HAP-1 (cell line): Measurements from ENCODE around the gene SLC6A12.
A peak's percentile ranks its signal among the peaks of the same experiment; 100 is the strongest.

ENCODE experiments used
- DNase-seq, 2 experiments: peaks; one replicate each; pipeline ENCODE4 v3.0.0-alpha.2; 2016 to 2020; ENCODE audit warnings: low spot score in 2 of 2
- H3K27me3 ChIP-seq: fragments of 250-450 bp; sonication (Bioruptor Pico); 2 replicates; pipeline ENCODE4 v1.5.1; 2020; ENCODE audit warnings: low read depth, mild to moderate bottlenecking, moderate library complexity
- H3K36me3 ChIP-seq: fragments of 250-450 bp; sonication (Bioruptor Pico); replicated peaks from 2 replicates; pipeline ENCODE4 v1.5.1; 2020; ENCODE audit warnings: mild to moderate bottlenecking
- H3K4me1 ChIP-seq: fragments of 250-450 bp; sonication (Bioruptor Pico); 2 replicates; pipeline ENCODE4 v1.5.1; 2020; ENCODE audit warnings: mild to moderate bottlenecking
- H3K4me3 ChIP-seq: fragments of 250-450 bp; sonication (Bioruptor Pico); 2 replicates; pipeline ENCODE4 v1.5.1; 2020; ENCODE audit warnings: mild to moderate bottlenecking, moderate library complexity
- H3K9me3 ChIP-seq: fragments of 250-450 bp; sonication (Bioruptor Pico); 2 replicates; pipeline ENCODE4 v1.5.1; 2020; ENCODE audit warnings: mild to moderate bottlenecking, moderate library complexity
- in situ Hi-C: fragments of 300-500 bp; cut with MboI; formaldehyde crosslinking; loops from 3 replicates; pipeline ENCODE4 v1.14.3; 2020; ENCODE audit warnings: low sequenced_read_pairs, inconsistent platforms, mixed read lengths

Gene SLC6A12

DNA sequence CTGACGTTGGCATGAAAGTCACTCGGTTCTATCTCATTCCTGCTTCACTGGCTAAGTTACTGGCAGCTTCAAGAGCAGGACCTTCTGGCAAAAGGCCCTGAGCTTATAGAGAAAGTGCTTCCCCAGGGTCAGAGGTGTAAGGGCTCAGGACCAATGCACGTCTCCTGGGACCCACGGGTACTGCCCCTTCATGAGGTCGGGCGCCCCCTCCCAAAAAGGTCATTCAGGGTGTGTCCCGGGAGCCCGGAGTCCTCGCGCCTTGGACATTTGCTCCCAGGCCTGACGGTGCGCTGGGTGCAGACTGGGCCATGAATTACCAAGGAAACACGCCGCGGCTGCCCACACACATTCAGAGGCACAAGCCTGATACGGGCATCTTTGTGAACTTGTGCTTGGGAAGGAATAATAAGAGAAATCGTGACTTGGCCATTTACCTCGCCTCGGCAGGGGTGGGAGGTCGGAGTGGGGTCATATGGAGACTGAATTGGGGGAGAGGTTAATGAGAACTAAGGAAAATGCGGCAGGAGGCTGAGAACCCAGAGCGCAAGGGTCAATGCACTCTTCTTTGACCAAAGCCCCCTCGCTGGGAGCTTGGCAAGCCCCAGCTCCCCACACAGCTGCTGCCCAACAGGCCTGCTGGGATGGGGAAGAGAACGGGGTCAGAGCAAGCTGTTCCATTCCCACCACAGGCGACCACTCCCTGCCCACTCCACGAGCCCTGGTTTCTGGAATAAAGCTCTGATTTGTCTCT is 15.7 kb upstream of the SLC6A12 start:
- peaks cover 2% of the 10 kb centered on the region; the same call in 1 of the 2 replicates for H3K27me3 ChIP-seq
- no peak overlapping the region for H3K4me3 ChIP-seq
- in situ Hi-C loops: no loop called here
- H3K4me1 ChIP-seq: no peaks in the 10 kb centered on the region
- H3K9me3 ChIP-seq: no peaks in the 10 kb centered on the region
- no peak for DNase-seq
- H3K36me3 ChIP-seq: no peaks in the 10 kb centered on the region

DNA sequence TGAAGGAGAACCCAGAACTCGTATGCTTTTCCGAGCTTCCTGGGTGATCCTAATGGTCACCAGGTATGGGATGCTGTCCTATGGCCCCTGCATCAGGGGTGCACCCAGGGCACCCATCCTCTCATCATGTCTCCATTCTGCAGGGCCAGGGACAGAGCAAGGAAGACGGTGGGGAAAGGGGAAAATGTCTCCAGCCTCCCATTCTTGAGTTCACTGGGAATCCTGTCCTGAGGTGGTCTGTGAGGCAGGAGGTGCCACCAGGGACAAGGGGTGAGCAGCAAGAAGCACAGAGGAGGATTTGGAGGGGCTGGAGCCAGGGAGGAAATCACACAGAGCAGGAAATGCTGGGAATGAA is 14.9 kb upstream of the SLC6A12 start:
- in situ Hi-C loops: no loop called here
- Histone ChIP-seq H3K4me1 (no peaks in the 10 kb centered on the region), H3K9me3 (no peaks in the 10 kb centered on the region), H3K4me3 (no peak overlapping the region), H3K27me3 (peaks cover 2% of the 10 kb centered on the region; the same call in 1 of the 2 replicates), H3K36me3 (no peaks in the 10 kb centered on the region)
- DNase-seq: no peak

DNA sequence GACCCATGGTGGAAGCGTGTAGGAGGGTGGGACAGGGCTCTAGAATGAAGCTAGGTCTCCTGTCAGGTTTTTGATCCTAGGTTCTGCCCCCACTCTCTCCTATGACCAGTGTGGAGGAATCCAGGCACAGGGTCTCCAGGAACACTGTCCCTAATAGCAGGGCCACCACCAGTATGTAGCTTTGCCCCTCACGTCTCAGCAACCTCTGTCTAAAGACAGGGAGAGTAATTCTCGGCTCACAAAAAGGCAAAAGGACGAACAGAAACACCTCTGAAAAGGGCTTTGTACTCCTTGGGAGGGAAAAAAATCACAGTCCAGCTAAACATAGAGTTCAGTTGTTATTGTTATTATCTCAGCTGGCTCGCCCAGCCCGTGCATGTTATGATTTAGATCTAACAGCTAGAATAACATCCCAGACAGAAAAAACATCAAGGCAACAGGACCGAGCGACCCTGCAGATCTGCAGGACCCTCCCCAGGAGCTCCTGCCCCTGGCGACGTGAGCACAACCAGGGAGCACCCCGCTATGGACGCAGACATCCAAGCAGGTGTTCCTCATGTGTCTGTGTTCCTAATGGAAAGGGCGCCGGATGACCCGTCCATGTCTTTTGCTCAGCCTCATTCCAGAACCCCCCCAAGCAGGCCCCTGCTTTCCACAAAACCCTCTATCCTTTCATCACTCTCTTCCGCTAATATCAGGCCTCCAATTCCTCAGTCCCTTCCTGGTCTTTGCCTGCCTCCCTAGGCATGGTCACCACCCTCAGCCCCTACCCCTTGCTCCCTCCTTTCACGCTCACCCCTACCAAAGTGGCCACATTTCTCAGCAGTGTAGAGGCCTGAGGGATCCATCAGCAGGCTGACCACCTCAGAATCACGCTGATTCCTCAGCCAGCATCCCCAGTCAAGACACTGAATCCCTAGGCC is 14.2 kb upstream of the SLC6A12 start:
- H3K27me3 ChIP-seq: peaks cover 2% of the 10 kb centered on the region; the same call in 1 of the 2 replicates
- in situ Hi-C loops: no loop called here
- H3K4me1 ChIP-seq: no peaks in the 10 kb centered on the region
- no peak for DNase-seq
- no peak overlapping the region for H3K4me3 ChIP-seq
- H3K9me3 ChIP-seq: no peaks in the 10 kb centered on the region
- no peaks in the 10 kb centered on the region for H3K36me3 ChIP-seq

DNA sequence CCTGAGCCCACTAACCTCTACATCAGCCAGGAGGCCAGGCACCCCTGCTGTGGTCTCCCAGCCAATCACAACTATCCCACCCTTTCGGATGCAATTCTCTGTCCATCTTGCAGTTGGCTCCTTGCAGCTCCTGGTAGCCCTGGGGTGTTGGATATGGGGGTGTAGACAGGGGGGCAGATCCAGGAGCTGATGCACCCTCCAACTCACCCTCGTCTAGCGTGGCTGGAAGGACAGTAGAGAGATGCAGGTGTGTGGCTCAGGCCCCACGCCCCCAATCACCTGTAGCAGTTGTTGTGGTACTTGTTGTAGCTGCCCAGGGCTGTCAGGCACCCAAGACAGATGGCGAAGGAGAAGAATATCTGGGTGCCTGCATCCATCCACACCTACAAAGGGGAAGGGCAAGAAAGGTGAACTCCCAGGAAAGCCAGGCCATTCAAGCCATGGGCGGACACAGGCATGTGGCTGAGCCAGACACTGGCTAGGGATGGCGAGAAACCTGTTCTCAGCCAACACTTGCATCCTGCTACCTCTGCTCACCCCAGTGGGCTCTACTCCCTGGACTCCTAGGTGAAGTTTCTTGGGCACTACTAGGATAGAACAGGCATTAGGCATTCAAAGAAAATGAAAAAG is 13.4 kb upstream of the SLC6A12 start:
- Histone ChIP-seq H3K4me1 (no peaks in the 10 kb centered on the region), H3K36me3 (no peaks in the 10 kb centered on the region), H3K4me3 (no peak overlapping the region), H3K9me3 (no peaks in the 10 kb centered on the region), H3K27me3 (peaks cover 2% of the 10 kb centered on the region; the same call in 1 of the 2 replicates)
- in situ Hi-C loops: no loop called here
- no peak for DNase-seq

DNA sequence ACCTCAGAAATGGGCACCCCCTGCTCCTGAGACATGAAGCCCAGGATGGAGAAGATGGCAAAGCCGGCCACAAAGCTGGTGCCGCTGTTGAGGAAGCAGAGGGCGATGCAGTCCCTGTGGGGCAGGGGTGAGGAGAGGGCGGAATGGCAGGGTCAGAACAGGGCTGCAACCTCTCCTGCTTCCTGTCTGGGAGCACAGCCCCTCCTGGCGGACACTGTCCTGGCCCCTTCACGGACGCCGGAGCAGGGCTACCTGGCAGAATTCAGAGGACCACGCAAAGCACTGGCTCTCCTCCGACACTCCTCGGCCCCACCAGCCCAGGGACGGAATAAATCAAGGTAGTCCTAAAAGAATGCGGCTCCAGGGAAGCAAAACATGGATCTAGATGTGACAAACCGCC is 12.4 kb upstream of the SLC6A12 start:
- Histone ChIP-seq H3K4me3 (no peak overlapping the region), H3K9me3 (no peaks in the 10 kb centered on the region), H3K27me3 (peaks cover 2% of the 10 kb centered on the region; the same call in 1 of the 2 replicates), H3K4me1 (no peaks in the 10 kb centered on the region), H3K36me3 (no peaks in the 10 kb centered on the region)
- DNase-seq: no peak
- in situ Hi-C loops: no loop called here

DNA sequence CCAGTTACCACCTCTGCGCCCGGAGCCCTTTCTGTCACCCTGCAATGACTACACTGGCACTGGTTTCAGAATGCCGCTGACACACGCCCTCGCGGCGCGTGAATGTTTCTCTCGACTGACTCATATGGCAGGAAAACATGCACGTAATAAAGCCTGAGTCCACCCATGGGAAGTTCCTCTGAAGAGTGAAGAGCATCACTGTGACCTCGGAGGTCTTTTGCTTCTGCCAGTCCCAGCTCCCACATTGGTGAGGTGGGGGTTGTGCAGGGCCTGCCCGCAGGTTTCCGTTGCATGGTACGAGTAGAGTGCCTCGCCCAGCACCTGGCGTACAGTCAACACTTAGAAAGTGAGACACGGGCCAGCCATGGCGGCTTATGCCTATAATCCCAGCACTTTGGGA is 11.1 kb upstream of the SLC6A12 start:
- Histone ChIP-seq H3K9me3 (no peaks in the 10 kb centered on the region), H3K36me3 (no peaks in the 10 kb centered on the region), H3K4me3 (no peak overlapping the region), H3K27me3 (peaks cover 2% of the 10 kb centered on the region; the same call in 1 of the 2 replicates), H3K4me1 (no peaks in the 10 kb centered on the region)
- in situ Hi-C loops: no loop called here
- DNase-seq: no peak

DNA sequence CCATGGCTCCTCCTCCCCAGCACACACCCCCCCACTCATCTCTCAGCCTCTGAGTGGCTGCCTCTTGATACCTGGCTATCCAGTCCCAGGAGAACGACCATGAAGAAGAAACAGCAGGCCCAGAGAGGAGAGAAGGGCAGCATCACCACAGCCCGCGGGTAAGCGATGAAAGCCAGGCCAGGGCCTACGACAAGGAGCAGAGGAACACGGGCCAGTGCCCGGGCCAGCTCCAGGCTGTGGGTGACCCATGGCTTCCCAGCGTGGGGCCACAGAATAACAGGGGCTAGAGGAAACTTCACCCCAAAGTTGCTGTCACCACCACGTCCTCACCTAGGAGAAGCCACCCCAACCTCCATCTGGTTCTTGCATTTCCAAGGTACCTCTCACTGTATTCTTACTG is 10.4 kb upstream of the SLC6A12 start:
- Histone ChIP-seq H3K9me3 (no peaks in the 10 kb centered on the region), H3K36me3 (no peaks in the 10 kb centered on the region), H3K4me1 (no peaks in the 10 kb centered on the region), H3K4me3 (no peak overlapping the region), H3K27me3 (peaks cover 1% of the 10 kb centered on the region; the same call in 1 of the 2 replicates)
- no peak for DNase-seq
- in situ Hi-C loops: no loop called here

DNA sequence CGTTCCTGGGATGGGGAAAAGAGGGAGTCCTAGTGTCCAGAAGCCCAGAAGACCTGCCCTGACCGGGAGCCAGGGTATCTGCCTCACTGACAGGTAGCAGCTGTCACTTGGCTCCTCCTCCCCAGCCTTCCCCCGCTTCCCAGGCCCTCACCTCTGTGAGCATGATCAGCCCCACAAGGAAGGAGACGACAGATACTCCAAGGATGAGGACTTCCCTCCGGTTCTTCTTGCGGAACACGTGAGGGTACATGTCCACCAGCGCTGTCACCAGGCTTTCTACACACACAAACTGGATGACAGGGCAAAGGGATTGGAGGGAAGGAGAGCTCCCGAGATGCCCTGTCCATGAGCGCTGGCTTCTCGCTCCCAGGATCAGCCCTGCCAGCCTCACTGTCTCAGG is 9.9 kb upstream of the SLC6A12 start:
- H3K9me3 ChIP-seq: no peaks in the 10 kb centered on the region
- H3K27me3 ChIP-seq: no peaks in the 10 kb centered on the region; the same call in 1 of the 2 replicates
- no peaks in the 10 kb centered on the region for H3K36me3 ChIP-seq
- no peaks in the 10 kb centered on the region for H3K4me1 ChIP-seq
- in situ Hi-C loops: no loop called here
- no peak for DNase-seq
- no peak overlapping the region for H3K4me3 ChIP-seq

DNA sequence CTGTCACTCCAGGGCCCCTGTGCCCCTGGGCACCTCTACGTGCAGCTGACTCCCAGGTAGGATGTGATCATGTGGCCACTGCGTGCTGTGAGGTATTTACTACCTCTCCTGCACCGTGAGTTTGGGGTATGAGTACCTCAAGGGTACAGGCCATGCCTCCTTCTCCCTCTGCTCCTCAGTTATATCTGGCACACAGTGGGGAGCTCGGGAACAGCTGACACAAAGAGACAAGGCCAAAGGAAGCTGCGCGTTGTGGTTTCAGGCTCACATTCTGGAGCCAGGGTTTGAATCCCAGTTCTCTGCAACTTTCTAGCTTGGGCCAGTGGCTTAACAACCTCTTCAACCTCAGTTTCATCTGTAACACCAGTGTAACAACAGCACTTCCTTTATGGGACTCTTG is 7.8 kb upstream of the SLC6A12 start:
- DNase-seq: no peak
- no peak overlapping the region for H3K4me3 ChIP-seq
- H3K4me1 ChIP-seq: no peaks in the 10 kb centered on the region
- in situ Hi-C loops: no loop called here
- H3K9me3 ChIP-seq: no peaks in the 10 kb centered on the region
- no peaks in the 10 kb centered on the region for H3K27me3 ChIP-seq
- H3K36me3 ChIP-seq: no peaks in the 10 kb centered on the region

DNA sequence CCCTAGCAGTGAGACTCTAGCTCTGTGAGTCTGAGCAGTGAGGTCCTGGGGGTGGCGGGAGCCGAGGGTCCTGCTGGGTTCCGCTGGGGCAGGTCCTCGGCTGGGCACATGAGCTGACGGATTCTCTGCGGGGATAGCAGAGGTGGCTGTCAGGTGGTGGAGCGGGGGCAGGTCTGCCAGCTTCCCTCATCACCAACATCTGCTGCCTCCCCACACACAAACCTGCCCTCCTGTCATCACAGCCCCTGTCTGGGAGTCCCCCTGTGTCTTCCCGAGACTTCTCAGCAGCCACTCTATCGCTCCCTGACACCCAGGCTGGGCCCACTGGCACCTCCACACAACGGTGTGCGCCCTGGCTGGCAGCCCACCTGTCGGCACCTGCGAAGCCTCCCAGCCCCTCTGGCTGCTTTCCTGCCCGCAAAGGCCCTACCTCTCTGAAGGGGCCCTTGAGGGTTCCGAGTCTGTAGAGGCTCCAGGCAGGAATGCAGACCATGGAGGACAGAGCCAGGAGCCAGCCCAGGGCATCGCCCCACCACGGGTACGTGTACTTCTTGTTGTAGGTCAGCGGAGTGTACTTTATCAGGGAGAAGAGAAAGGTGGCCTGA is 7.1 kb upstream of the SLC6A12 start:
- no peaks in the 10 kb centered on the region for H3K4me1 ChIP-seq

DNA sequence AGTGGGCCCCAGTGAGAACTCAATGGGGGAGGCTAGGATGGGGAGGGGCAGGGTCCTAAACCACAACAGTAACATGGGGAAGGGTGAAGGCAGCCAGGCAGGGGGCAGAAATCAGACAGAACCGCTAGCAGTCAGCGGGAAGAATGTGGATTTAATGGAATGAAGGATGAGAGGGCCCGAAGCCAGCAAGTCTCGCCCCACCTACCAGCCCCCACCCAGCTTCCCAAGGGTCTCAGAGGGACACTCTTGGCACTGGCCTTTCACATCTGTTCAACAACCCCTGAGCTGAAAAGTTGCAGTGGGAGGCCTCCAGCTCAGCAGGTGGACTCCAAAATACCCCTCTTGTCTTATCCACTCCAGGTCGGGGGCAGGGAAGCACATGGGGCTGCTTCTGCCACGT is 6.5 kb upstream of the SLC6A12 start:
- Histone ChIP-seq H3K4me1 (no peaks in the 10 kb centered on the region), H3K27me3 (peaks cover 1% of the 10 kb centered on the region; the same call in 1 of the 2 replicates), H3K9me3 (no peaks in the 10 kb centered on the region), H3K36me3 (no peaks in the 10 kb centered on the region), H3K4me3 (no peak overlapping the region)
- in situ Hi-C loops: no loop called here
- DNase-seq: no peak

More for the DNA sequence above, 7.1 kb upstream of the SLC6A12 start:
- in situ Hi-C loops: no loop called here
- Histone ChIP-seq H3K4me3 (no peak overlapping the region), H3K36me3 (no peaks in the 10 kb centered on the region), H3K9me3 (no peaks in the 10 kb centered on the region), H3K27me3 (no peaks in the 10 kb centered on the region)
- DNase-seq: no peak

DNA sequence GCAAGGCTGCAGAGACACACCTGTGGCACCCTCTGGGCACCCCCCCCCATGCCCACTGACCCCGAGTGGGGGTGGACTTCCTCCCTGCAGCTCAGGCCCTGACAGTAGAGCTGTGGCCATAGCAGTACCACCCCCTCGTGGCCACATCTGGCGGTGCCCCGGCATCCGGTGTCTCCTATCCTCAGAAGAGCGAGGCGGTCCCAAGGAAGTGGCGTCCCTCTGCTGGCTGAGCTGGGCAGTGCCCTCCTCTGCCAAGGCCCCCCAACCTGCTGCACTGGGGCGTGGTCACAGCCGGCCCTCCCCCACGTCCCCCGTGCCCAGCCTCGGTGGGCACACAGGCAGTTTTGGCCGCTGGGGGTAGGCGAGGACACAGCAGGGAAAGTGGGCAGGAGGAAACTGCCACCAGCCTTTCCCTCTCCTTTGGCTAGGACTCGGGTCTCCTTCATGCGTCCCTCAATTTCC is 6.0 kb upstream of the SLC6A12 start:
- H3K36me3 ChIP-seq: no peaks in the 10 kb centered on the region
- H3K9me3 ChIP-seq: no peaks in the 10 kb centered on the region
- peaks cover 4% of the 10 kb centered on the region; the same call in 1 of the 2 replicates for H3K27me3 ChIP-seq
- in situ Hi-C loops: no loop called here
- DNase-seq: peak; percentile 60 to 88
- H3K4me1 ChIP-seq: no peaks in the 10 kb centered on the region
- no peak overlapping the region for H3K4me3 ChIP-seq
